Activated naive CD8-positive, alpha-beta T cell treated with anti-CD3 and anti-CD28 coated beads, Interleukin-2, amount 50 U/mL, for 16 hours (primary cell): ENCODE measurements around the gene HHIPL1.
"Not testable (repeated sequence)": the region's sequence is repeated elsewhere in the genome, so short reads cannot be mapped to it uniquely, and the experiment has no call there.

Experiments used
- DNase-seq: peaks from one replicate; pipeline ENCODE4 v3.0.0-alpha.2; 2020; ENCODE audit warnings: low read depth, low spot score

The HHIPL1 gene

GRCh38 chr14:99634443-99634842, 10.5 kb upstream of the HHIPL1 start:
- DNase-seq = no peak

GRCh38 chr14:99635116-99635515, 9.8 kb upstream of the HHIPL1 start:
- no peak for DNase-seq

- DNase-seq = no peak
Measured at GRCh38 chr14:99636487-99636886, 8.4 kb upstream of the HHIPL1 start.

- DNase-seq = no peak
Measured at GRCh38 chr14:99637624-99638023, 7.3 kb upstream of the HHIPL1 start.

- not testable (repeated sequence) for DNase-seq
Measured at GRCh38 chr14:99642771-99643170, 2.2 kb upstream of the HHIPL1 start.

GRCh38 chr14:99643343-99643742, 1.6 kb upstream of the HHIPL1 start:
- no peak for DNase-seq

GRCh38 chr14:99644035-99644587, 818 bp upstream of the HHIPL1 start:
- DNase-seq = no peak

GRCh38 chr14:99645545-99646505, 896 bp downstream of the HHIPL1 start:
- DNase-seq = no peak

GRCh38 chr14:99647411-99647810, 2.5 kb downstream of the HHIPL1 start:
- no peak for DNase-seq

- DNase-seq = no peak
Measured at GRCh38 chr14:99648027-99648784, 3.3 kb downstream of the HHIPL1 start.

- no peak for DNase-seq
Measured at GRCh38 chr14:99649219-99649618, 4.3 kb downstream of the HHIPL1 start.

- no peak for DNase-seq
Measured at GRCh38 chr14:99649643-99650042, 4.7 kb downstream of the HHIPL1 start.

- no peak for DNase-seq
Measured at GRCh38 chr14:99650189-99650588, 5.3 kb downstream of the HHIPL1 start.

GRCh38 chr14:99651953-99652746, 7.2 kb downstream of the HHIPL1 start:
- DNase-seq = no peak

- no peak for DNase-seq
Measured at GRCh38 chr14:99654235-99654985, 9.5 kb downstream of the HHIPL1 start.

- DNase-seq = no peak
Measured at GRCh38 chr14:99655521-99655920, 10.6 kb downstream of the HHIPL1 start.

GRCh38 chr14:99656171-99656570, 11.2 kb downstream of the HHIPL1 start:
- DNase-seq = no peak

- DNase-seq = no peak
Measured at GRCh38 chr14:99657645-99658155, 12.8 kb downstream of the HHIPL1 start.

GRCh38 chr14:99658218-99658845, 13.4 kb downstream of the HHIPL1 start:
- no peak for DNase-seq

GRCh38 chr14:99659333-99659741, 14.4 kb downstream of the HHIPL1 start:
- DNase-seq = no peak
